GDM1 (cell line): ENCODE measurements around the gene CYB5D1.

ENCODE experiments used
- DNase-seq: peaks from one replicate; lab custom pipeline; 2025; lab: John Stamatoyannopoulos, UW

Gene CYB5D1

DNA sequence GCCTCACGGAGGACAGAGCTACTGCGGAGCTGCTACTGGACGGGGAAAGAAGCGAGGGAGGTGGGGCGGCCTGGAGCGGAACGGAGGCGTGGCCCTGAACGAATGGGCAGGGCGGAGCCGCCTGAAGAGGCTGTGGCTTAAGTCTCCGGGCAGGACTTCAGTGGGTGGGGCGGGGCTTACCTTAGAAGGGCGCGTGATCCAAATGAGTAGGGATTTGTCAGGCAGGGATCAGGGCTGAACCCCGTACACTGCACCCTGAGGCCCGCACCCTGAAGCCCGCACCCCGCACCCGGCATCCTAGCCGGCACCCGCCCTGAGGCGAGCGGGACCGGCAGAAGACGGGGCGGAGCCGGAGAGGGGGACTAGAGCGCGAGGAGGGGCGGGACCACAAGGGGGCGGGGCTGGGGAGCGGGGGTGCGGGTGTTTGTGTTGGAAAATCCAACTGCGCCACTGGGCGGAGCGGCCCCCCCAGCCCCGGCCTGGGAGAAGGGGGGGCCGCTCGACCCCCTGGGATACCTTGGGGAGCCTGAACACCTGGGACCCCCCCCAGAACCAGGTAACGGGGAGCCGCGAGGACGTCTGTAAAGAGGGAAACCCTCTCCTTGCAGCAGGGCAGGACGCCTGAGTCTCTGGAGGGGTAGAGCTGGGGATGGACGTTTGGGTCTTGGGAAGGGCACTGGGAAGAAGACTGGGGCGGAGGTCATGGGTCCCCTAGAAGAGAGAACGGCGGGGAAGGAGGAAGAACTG, 23.8 kb upstream of the CYB5D1 start, which contains the start of gene KDM6B:
TSS of gene KDM6B (plus strand) at position 423 of the 747 bp plus-strand sequence. CDS start 11,338 bp downstream, outside the sequence.
- peak; percentile 81 for DNase-seq

DNA sequence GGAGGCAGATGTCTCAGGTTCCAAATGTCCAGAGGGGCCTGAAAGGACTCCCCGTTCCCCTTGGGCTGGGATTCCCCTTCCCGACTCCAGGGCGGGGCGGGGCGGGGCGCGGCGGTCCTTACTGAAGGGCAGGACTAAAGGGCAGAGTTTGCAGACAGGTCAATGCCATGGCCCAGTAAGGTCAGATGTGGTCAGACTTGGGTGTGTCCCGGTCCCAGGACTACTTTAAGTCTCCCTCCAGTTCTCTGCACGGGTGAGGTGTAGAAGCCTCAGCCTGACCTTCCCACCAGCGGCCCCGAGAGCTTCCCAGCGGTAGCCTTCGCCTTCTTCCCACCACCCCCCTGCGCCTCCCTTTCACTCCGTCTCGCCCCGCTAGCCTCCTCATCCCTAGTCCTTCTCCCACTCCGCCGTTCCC, 23.3 kb upstream of the CYB5D1 start:
- DNase-seq = no peak

DNA sequence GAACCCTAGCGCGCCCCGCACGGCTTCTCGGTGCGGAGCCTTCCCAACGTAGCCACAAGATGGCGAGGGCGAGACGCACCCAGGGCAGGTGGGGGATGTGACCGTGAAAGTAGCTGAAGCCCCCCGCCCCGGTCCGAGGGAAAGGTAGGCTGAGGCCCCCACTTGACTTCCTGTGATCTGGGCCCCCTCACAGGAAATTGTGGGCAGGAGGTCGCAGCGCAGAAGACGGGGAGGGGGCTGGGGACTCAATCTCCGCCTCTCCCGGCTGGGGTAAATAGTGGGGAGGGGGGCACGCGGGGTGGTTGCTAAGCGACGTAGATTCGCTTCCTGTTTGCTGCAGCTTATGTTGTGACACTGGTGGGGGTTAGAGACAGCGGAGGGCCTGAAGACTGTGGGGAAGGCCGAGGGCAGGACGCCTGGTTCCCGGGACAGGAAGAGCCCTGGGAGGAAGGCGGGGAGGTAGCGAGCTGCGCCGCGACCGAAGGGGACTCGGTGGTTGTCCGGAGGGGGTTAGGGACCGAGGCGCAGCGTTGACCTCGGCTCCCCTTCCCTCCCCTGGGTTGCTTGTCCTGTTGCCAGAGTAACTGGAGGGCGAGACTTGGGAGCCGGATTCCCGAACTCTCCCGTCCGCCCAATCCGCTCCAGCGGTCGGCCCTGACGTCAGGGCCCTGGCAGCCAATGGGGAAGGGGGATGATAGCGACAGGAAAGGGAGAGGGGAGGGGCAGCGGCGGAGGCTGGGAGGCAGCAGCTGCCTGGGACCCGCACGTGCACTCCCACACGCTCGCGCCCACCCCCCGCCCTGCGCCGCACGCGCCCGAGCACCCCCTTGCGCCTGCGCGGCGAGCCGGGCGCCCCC, 22.6 kb upstream of the CYB5D1 start:
- peak; percentile 96 for DNase-seq

DNA sequence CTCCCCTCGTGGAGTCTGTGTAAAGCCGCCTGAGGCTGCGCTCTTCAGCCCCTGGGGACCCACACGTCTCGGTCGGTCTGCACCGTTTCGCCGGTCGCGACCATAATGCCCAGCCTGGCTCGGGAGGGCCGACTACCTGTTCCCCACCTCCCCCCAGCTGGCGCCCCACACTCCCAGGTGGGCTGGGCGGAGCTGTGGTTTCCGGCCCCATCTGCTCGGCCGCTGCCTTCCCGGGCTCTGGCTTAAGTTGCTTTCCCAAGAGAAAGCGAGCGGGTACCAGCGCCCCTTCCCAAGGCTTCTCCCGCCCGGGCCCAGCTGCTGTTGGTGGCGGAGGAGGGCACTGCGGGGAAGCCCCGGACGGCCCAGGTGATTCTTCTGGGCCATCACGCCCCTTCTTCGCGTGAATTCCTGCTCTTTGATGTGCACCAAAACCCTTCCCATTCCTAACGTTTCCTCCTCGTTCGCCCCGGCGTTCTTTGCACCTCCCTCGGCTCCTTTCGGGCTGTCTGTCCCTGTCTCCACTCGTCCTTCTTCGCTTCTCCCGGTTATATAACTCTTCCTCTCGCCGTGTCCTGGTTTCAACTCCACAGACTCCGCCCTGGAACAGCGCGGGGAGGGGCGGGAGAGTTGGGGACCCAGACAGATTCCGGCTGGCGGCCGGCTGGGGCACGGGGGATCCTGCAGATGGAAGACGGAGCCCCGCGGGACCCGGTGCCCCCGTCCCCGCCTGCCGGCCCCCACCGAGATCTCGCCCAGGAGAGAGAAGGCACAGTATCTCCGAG, 21.8 kb upstream of the CYB5D1 start:
- DNase-seq = no peak

DNA sequence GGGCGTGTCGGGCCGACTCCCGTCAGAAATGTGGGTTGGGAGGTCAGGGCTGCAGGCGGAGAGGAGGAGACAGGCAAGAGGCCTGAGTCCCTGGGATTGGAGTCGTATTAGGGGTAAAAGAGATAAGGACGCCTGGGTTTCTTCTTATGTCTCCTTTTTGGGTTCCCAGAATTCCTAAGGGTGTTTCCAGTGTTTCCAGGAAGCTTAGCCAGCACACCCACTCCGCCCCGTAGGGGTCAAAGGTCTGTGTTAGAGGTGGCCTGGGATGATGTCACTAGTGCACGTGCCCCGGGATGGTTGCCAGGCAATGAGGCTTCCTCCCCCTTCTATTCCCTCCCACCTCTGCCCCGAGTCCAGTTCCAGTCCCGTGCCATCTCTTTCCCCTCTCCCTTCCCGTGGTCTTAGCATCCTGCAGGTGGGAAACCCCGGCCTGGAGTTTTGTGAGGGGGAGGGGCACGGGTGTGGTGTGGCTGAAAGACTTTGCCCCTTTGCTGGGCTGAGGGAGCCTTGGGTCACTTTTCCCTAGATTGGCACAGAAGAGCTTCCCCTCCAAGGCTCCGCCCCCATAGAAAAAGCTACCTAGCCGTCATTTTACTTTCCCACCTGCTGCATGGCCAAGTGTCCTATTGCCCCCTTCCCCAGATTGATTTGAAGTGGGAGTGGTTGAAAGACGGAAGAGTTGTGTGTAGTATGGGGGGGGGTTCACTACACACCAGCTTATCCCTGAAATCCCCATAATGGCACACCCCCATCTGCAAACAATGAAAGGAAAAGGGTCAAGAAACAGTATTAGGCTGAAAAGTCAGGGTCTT, 21.0 kb upstream of the CYB5D1 start:
- DNase-seq = peak; percentile 84

DNA sequence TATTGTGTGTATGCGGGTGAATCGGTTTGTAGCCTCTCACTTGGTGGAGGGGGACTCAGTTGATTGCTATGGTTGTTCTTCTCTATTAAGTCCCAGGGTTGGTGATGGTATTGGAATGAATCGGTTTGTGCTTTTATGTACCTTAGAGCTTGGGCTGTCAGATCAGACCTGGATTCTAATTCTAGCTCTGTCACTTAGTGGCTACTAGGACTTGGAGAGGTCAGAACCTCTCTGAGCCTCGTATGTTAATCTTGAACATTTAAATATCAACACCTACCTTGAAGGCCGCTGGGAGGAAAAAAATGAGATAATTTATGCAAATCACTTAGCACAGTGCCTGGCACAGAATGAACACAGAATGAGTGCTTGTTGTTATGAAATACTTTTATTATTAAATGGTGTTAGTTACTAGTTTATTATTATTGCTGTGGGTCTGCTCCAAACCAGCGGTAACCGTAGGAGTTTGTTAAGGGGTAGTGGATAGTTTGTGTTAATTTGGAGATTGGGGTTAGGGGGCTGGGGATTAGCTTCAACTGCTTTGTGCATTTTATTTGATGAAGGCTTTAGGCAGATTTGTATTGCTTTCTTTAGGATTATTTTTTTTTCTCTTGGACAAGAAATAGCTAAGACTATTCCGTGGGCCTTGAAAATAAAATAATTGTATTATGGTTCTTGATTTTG, 20.3 kb upstream of the CYB5D1 start:
- DNase-seq = no peak

DNA sequence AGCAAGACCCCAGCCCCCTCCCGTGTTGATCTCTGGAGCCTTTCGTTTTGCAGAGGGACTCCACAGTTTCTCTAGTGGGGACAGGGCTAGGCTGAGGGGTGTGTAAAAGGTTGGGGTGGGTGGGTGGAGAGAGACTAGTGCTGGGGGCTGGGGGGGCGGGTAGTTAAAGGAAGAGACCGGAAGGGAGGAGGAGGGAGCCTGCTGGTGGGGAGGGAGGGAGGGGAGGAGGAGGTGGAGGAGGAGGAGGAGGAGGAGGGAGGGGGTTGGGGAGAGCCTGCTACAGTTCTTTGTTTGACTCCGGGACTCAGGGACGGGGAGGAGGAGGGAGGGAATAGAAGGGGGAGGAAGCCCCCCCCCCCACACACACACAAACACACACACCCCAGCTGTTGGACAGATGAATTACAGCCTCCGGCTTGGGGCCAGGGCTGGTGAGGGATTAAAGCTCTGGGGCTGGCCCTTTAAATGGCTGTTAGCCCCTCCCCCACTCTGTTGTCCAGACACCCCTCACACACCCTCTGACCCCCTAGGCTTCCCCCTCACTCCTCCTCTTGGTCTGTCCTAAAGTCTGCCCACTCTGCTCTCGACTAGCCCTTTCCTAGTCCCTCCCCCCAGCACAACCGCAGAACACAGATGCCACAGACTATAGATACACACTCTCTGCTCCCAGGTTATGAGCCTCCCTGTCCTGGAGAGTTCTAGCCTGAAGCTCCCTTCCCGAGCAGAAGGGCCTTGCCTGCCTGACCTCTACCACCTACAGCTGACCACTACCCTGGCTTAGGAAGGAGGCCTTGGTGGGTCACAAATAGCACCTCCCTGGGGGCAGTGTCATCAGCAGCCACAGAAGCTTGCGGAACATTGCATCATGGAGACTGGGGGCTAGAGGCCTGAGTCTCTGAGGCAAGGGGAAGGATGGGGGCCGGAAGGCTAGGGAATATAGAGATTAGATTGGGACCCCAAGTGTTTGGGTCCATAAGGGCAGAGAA, 19.4 kb upstream of the CYB5D1 start:
- peak; percentile 45 for DNase-seq

DNA sequence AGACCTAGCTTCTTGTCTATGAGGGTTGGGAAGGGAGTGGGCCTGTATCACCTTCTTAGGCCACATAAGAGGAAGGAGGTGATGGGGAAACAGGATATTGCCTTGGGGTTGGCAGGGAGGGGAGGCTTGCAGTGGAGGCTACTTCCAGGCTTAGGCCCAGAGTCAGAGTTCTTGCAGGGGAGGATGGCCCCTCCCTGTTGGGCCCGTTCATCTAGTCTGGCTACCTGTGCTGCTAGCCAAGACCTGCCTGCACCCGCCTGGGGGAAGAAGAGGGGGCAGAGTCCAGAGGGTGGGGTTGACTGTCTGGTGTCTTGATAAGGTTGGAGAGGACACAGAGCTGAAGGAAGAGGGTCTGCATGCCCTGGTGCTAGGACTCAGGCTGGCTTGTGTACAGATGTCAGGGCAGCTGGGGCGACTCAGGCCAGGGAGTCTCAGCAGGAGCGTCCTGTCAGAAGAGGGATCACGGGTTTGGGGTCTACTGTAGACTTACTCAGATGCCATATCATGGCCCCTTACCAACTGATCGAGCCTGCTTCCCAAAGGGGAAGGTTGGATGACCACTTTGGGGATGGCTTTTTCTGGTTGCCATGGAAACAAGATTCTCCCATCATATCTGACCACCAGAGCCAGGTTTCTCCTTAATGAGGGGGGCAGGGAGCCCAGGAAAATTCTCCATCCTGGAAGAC, 18.5 kb upstream of the CYB5D1 start:
- DNase-seq = peak; percentile 17

DNA sequence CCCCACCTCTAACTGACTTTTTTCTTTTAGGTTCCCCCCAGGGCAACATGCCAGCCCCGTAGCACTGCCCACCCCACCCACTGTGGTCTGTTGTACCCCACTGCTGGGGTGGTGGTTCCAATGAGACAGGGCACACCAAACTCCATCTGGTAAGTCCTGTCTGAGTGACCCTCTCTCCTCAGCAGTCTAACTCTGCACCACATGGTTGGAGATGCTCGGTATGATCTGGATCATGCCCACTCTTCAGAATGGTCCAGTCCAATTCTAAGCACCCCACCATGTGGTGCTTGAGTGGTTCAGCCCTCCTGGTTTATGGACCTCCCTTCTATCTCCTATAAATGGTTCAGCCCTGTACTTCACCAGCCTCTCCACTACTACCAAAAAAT, 17.9 kb upstream of the CYB5D1 start:
- no peak for DNase-seq

DNA sequence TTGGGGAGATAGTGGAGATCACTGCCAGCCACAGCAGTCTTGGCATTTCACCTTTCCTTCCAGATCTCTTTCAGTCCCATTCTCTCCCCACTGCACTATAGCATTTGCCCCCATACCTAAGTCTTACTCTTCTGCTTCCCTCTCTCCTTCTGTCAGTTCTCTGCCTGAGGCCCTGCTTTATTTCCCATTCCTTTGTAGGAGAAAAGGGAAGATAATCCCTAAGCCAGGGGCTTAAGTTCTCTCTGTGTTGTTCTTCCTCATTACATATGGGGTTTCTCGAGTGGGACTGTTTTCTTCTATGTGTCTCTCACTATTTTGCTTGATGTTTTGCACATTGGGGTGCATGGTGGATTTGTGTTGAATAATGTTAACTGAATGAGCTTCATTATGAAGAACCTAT, 17.4 kb upstream of the CYB5D1 start:
- DNase-seq = no peak

DNA sequence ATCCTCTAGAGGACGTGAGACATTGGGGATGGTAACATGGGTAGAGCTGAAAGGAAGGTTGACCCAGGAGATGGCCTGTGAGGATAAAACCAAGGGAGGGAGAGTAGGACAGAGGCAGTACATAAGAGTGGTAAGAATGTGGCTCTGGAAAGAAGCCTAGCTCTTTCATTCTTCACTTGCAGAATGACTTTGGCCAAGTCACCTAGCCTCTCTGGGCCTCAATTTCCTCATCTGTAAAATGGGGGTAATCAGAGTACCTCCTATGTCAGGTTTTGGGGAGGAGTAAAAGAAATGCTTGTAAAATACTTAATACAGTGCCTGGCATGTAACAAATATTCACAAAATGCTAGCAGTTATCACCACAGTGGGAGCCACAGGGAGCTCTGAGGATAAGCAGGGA, 16.9 kb upstream of the CYB5D1 start:
- no peak for DNase-seq

DNA sequence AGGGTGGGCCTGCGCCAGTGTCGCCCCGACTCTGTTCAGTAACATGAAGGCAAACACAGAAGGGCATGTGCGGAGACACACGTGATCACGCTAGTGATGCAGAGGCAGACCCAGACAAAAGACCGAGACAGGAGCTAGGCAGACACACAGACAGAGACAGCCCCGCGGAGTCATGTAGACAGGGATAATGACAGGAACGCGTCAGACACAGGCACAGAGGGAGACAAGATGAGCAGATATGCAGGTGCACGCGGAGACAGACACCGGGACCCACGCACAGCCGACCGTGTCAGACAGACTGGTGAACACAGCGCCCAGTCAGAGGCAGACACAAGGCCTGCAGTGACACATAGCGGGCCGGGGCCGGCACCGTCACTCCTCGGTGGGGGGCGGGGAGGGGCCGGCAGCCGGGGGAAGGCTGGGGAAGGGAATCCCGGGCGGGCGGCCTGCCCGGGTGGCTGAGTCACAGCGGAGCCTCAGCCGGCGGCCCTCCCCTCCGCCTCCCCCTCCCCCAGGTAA, 16.3 kb upstream of the CYB5D1 start:
- DNase-seq = peak; percentile 59

DNA sequence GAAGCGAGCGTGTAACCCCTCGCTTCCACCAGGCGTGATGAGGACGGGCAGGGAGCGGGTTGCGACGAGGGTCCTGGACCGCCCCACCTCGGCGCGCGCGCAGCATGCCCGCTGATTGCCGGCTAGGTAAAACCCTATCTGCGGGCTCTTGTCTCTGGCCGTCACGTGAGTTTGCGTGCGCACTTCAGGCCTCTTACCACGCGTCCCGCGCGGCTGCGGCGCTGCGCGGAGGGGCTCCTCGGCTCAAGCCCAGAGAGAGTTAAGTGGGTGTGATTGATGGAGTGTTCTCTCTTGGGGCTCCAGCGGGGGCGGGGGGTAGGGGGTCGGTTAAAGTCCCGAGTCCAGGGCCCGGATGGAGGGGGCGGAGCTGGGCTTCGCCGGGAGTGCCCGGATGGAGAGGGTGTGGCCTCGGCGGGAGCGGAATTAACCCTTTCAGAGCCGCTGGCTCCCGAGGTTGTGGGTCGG, 15.9 kb upstream of the CYB5D1 start:
- DNase-seq = peak; percentile 60

DNA sequence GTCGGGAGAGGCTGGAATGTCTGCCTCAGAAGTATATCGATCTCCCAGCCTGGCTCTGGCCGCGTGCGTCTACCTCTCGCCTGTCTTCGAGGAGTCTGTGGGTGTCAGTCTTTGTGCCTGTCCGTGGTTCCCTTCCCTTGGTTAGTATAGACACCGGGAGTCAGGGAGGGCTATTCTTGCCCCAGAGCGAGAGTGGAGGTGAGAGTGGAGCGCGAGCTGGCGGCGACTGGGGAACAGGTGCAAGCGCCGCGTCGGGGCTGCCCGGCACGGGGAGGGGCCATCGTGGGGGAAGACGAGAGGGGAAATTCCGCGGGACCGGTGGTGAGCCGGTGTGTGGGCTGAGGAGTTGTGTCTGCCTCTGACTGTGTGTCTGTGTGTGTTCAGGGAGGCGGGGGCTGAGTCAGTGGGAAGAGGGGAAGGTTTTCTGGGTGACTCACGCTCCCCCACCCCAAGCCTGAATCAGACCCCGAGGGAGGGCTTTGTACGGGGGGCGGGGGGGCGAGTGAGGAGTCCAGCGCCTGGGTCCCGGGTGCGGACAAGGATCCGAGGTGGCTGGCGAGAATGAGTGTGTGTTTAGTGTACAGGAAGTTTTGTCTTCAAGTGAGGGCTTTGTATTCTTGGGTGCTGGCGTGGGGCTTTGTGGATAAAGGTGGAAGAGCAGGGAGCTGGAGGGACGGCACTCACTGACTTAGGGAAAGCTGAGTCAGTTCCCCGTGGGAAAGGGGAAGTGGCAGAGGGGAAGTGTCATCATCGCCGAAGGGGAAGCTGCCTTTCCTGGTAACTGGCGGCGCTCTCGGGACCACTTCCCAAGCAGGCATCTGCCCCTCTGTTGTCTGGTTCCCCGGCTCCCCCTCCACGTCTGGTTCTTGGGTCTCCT, 15.2 kb upstream of the CYB5D1 start:
- DNase-seq = peak; percentile 72

DNA sequence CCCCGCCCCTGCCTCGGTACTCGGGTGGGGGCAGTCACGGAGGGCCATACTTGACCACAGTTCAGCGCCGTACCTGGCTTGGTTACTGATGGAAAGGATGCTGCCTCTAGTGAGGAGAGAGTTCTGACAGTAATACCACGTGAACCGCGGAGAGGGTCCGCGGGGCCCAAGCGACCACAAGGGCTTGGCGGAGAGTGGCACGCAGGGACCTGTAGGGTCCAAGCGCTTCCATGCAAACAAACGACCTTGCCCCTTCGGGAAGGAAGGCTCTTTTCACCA, 14.6 kb upstream of the CYB5D1 start:
- DNase-seq = no peak

DNA sequence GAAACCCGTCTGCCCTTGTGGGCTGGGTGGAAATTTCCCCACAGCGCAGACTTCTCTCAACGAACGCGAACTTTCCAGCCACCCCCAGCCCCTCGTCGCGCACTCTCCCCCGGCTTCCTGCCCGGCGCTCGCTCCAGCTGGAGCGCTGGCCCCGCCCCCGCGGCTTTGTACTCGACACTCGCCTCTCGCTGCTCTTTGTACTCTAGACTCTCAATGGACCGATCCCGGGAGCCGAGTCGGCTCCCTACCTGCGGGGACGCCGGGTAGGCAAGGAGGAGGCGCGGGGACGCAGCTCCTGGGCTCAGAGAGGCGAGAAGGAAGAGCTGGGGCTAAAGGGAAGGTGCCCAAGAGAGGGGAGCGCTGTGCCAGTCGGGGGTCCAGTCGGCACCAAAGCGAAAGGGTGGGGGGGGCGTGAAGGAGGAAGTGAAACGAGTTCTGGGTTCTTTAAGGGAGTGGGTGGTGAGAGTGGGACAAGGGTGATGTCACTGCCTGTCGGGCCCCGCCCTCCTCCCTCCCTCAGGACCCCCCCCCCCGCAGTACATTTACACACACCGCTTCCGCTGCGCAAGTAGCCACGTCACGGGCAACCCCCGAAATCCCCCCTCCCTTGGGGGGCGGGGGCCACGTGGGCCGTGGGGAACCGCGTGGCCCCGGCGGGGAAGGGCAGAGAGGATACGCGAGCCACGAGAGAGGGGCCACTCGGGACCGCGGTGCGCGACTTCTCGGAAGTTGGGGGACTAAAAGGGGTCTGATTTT, 14.1 kb upstream of the CYB5D1 start:
- peak; percentile 71 for DNase-seq
